Astrocyte of the cerebellum (primary cell): Measurements from ENCODE around the gene C9orf43.

Experiments
- DNase-seq: peaks from one replicate; pipeline ENCODE4 v3.0.0-alpha.2; 2011; ENCODE audit warnings: low read depth
- H3K4me3 ChIP-seq: 2 replicates; pipeline ENCODE4 v1.5.1; 2011; ENCODE audit warnings: mild to moderate bottlenecking, low read depth, low read length, moderate library complexity
- in situ Hi-C: cut with HindIII; loops from 2 replicates; pipeline ENCODE4 v1.10.0; 2017; ENCODE audit warnings: low sequenced_read_pairs
- TF ChIP-seq, protein P1 (sequence below): IDR thresholded peaks from 2 replicates; pipeline ENCODE4 v1.5.1; 2012; ENCODE audit warnings: low read length, low read depth, moderate library complexity, mild to moderate bottlenecking; ENCODE audit errors: missing control alignments

Gene C9orf43

DNA sequence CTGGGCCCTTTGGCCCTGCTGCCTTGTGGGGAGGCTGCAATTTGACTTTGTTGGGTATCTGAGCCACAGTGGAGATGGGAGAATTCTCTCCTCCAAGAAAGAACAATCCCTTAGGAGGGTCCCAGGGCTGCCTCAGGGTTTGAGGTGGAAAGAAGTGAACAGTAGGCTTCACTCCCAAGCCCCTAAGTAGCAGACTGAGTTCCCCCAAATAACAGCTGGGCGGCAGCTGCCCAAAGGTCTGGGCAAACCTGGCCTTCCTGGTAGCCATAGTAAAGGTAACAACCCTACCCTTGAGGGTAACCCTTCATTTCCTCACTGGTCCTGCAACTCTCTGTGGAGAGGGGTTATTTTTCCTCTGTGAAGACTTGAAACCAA lies 53.7 kb downstream of the C9orf43 start:
- no peak for DNase-seq
- H3K4me3 ChIP-seq, result no peak overlapping the region
- TF ChIP-seq, protein P1, sequence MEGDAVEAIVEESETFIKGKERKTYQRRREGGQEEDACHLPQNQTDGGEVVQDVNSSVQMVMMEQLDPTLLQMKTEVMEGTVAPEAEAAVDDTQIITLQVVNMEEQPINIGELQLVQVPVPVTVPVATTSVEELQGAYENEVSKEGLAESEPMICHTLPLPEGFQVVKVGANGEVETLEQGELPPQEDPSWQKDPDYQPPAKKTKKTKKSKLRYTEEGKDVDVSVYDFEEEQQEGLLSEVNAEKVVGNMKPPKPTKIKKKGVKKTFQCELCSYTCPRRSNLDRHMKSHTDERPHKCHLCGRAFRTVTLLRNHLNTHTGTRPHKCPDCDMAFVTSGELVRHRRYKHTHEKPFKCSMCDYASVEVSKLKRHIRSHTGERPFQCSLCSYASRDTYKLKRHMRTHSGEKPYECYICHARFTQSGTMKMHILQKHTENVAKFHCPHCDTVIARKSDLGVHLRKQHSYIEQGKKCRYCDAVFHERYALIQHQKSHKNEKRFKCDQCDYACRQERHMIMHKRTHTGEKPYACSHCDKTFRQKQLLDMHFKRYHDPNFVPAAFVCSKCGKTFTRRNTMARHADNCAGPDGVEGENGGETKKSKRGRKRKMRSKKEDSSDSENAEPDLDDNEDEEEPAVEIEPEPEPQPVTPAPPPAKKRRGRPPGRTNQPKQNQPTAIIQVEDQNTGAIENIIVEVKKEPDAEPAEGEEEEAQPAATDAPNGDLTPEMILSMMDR, result no peak
- in situ Hi-C loops, result no loop called here

DNA sequence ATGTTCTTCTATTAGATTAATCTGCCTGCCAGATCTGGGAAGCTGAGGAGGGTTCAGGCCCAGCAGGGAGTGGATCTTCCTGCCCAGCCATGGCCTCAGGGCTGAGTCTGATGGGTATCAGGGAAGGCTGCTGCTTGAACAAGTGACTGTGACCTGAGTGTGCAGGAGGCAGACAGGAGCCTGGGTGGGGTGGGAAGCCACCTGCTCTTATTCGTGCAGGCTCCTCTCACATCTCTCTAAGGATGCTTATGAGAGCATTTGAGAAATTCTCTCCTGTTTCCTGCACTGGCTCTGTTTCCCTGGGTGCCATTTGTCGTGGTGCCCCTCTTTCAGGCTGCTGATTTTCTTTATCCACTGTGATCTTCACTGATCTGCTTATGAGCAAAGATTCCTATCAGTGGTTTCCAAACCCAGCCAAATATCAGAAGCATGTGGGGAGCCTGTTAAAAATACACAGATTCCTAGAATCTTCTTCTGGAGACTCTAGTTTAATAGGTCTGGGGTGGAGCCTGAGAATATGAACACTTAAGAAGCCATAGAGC lies 55.1 kb downstream of the C9orf43 start:
- no peak overlapping the region for H3K4me3 ChIP-seq
- in situ Hi-C loops, result no loop called here
- TF ChIP-seq, protein P1, result no peak
- DNase-seq, result no peak

DNA sequence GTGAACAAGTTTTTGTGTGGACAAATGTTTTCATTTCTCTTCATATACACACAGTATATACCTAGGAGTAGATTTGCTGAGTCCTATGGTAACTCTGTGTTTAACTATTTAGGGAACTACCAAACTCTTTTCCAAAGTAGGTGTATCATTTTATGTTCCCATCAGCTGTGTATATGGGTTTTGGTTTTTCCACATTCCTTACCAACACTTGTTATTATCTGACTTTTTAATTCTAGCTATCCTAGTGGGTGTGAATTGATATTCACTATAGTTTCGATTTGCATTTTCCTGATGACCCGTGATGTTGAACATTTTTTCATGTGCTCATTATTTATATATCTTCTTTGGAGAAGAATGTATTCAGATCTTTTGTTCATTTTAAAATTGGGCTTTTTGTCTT lies 56.6 kb downstream of the C9orf43 start:
- TF ChIP-seq, protein P1, result no peak
- no peak overlapping the region for H3K4me3 ChIP-seq
- in situ Hi-C loops, result no loop called here
- DNase-seq, result no peak

DNA sequence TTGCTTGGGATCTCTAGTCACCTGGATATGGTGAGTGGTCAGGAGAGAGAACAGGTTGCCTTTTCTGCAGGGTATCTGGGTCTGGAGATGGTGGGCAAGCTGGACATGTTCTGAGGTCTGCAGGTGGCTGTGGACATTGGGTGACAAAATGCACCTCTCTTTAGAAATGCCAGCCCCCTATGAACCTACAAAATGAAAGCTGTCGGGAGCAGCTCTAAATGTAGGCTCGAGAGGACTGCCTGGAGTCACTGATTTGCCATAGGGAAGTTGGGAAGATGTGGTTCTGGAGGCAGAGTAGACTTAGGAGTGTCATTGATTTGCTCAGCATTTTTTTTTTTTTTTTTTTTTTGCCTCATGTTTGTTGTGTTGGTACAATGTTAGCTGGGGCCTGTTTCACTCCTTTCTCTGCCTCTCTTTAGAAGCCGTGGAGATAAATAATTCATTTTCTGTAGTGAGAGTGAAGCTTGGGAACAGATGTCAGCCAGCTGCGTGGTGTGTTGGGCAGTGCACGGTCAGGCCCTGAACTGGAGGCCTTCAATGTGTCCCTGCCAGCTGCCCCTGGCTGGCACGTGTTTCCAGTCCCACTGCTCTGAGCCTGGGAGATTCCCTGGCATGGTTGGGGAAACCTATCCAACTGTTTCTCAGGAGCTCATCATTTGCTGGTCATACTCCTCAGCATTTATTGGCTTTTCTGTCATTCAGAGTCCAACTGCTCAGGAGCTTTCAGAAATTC lies 58.3 kb downstream of the C9orf43 start:
- H3K4me3 ChIP-seq, result no peak overlapping the region
- in situ Hi-C loops, result no loop called here
- TF ChIP-seq, protein P1, result no peak
- DNase-seq, result no peak

DNA sequence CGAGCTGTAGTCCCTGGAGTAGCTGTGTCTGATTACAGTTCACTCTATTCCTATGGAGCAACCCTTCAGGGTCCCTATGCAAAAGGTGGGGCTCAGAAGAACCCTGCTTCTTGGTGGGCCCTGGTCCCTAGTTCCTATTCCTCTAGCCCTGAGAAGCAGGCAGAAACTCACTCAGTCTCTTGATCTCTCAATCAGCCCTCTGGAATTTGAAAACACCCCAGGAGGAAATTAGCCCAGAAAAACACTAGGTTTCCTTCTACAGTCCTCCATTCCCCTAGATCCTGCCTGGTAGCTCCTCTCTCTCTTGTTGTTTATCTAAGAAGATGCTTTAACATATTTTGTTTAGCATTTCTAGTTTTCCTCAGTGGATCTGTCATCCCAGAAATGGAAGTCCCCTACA lies 60.6 kb downstream of the C9orf43 start:
- in situ Hi-C loops, result no loop called here
- DNase-seq, result no peak
- TF ChIP-seq, protein P1, result no peak
- no peak overlapping the region for H3K4me3 ChIP-seq

DNA sequence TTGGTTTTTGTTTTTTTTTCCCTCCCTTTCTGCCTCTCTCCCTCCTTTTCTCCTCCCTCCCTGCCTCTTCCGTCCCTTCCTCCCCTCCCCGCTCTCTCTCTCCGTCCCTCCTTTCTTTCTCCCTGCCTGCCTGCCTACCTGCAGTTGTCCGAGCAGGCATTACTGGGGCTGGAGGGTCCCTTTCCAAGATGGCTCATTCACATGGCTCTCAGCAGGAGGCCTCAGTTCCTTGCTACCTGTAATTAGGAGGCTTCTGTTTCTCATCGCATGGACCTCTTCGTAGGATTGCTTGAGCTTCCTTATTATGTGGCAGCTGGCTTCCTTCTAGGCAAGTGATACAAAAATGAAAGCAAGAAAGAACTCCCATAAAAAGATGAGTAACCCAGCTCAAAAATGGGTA lies 61.0 kb downstream of the C9orf43 start:
- no peak overlapping the region for H3K4me3 ChIP-seq
- TF ChIP-seq, protein P1, result no peak
- in situ Hi-C loops, result no loop called here
- DNase-seq, result no peak
